AG04450 (cell line): Measurements from ENCODE around the gene TNFRSF1B. TPM values are rescaled to one million over a fixed set of nuclear protein-coding genes. Genes with fewer than 3 reads are reported as not detected.

Source experiments
- CTCF ChIA-PET: fragments of 300-600, 350-600 bp; formaldehyde crosslinking; extraction: SDS; loops from one replicate; lab custom pipeline; 2022; ENCODE audit warnings: antibody characterized with exemption, inconsistent platforms; lab: Charles Lee
- POLR2A ChIA-PET: fragments of 350-600 bp; formaldehyde crosslinking; extraction: SDS; loops from one replicate; lab custom pipeline; 2021; ENCODE audit warnings: antibody characterized with exemption, inconsistent platforms; lab: Yijun Ruan, JAX
- DNase-seq: peaks from one replicate; pipeline ENCODE4 v3.0.0-alpha.2; 2011; ENCODE audit warnings: low read depth, low spot score
- H3K27ac ChIP-seq: one replicate; pipeline ENCODE4 v1.5.1; 2012; ENCODE audit warnings: low read depth, low read length, control low read depth
- H3K27me3 ChIP-seq: one replicate; pipeline ENCODE4 v1.6.0; 2012; ENCODE audit warnings: low read length; ENCODE audit not compliant: control insufficient read depth, insufficient read depth
- H3K4me3 ChIP-seq: 2 replicates; pipeline ENCODE4 v1.5.1; 2011; ENCODE audit warnings: mild to moderate bottlenecking, low read depth, low read length, control low read depth
- H3K9me3 ChIP-seq: 2 replicates; pipeline ENCODE4 v1.5.1; 2012; ENCODE audit warnings: low read length; ENCODE audit not compliant: control insufficient read depth, insufficient read depth
- polyA plus RNA-seq: library from polyadenylated mRNA; depleted of rRNA; stranded (reverse); fragments of >200 nt; gene quantifications from 2 replicates; pipeline ENCODE4 v1.2.3, GENCODE V29; 2011
- TF ChIP-seq, protein P1 (sequence below): IDR thresholded peaks from 2 replicates; pipeline ENCODE4 v1.5.1; 2011; ENCODE audit warnings: low read depth, low read length, control low read depth, inconsistent platforms

Gene TNFRSF1B
- polyA plus RNA-seq, 1 experiment, result 5.9 TPM

- POLR2A ChIA-PET, result interaction anchor here (1.1 to 1.5 kb wide), 2 partner anchors 58 to 275 kb away, joined by 3 to 5 read pairs; no protein-coding TSS in a partner anchor
- Histone ChIP-seq H3K4me3 (no peak overlapping the region), H3K27ac (no peak overlapping the region), H3K27me3 (no peaks in the 10 kb centered on the region), H3K9me3 (no peaks in the 10 kb centered on the region; the same call in 1 of the 2 replicates)
- CTCF ChIA-PET, result interaction anchor here (0.8 to 5.9 kb wide), 7 partner anchors 18 to 149 kb away, joined by 3 to 59 read pairs (median 3); no protein-coding TSS in a partner anchor
- TF ChIP-seq, protein P1, sequence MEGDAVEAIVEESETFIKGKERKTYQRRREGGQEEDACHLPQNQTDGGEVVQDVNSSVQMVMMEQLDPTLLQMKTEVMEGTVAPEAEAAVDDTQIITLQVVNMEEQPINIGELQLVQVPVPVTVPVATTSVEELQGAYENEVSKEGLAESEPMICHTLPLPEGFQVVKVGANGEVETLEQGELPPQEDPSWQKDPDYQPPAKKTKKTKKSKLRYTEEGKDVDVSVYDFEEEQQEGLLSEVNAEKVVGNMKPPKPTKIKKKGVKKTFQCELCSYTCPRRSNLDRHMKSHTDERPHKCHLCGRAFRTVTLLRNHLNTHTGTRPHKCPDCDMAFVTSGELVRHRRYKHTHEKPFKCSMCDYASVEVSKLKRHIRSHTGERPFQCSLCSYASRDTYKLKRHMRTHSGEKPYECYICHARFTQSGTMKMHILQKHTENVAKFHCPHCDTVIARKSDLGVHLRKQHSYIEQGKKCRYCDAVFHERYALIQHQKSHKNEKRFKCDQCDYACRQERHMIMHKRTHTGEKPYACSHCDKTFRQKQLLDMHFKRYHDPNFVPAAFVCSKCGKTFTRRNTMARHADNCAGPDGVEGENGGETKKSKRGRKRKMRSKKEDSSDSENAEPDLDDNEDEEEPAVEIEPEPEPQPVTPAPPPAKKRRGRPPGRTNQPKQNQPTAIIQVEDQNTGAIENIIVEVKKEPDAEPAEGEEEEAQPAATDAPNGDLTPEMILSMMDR, result no peak
- no peak for DNase-seq
Measured at GRCh38 chr1:12183095-12183794, 16.5 kb downstream of the TNFRSF1B start.

DNA sequence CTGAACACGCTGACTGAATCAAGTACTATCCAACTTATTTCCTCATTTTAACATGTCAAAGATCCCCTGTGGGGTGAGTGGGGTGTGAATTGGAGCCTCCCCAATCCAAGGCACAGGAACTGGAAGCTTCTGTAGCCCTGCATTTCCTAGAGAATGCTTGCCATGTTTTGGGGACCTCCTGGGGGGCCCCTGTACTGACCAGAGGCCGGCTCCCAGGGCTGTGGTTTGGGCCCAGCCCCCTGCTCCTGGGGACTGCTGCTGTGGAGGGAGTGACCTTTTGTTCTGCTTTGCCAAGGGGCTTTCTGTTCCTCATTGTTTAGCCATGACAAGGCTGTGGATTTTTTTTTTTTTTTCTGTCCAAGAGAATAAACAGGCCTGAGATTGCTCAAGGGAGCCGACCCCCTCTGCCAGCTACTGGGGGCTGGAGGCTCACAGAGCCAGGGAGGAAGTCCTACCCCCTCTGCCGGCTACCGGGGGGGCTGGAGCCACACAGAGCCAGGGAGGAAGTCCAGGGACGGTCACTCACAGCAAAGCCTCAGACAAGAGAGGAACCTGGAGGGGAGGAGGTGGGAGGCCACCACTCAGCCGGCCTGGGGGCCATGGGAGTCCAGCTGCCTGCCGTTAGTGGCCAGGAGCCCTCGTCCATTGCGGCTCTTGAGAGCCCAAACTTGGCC is 17.4 kb downstream of the TNFRSF1B start:
- peak overlapping the region; percentile 92 for H3K27ac ChIP-seq
- CTCF ChIA-PET, result interaction anchor here (1.2 to 5.9 kb wide), 3 partner anchors 28 to 59 kb away, joined by 3 to 59 read pairs (median 4); no protein-coding TSS in a partner anchor
- no peaks in the 10 kb centered on the region for H3K27me3 ChIP-seq
- DNase-seq, result peak; percentile 66
- POLR2A ChIA-PET, result interaction anchor here (0.7 to 1.5 kb wide), 2 partner anchors 57 to 276 kb away, joined by 4 to 5 read pairs; no protein-coding TSS in a partner anchor
- H3K9me3 ChIP-seq, result no peaks in the 10 kb centered on the region; the same call in 1 of the 2 replicates
- TF ChIP-seq, protein P1, result peak; percentile 44
- H3K4me3 ChIP-seq, result no peak overlapping the region

DNA sequence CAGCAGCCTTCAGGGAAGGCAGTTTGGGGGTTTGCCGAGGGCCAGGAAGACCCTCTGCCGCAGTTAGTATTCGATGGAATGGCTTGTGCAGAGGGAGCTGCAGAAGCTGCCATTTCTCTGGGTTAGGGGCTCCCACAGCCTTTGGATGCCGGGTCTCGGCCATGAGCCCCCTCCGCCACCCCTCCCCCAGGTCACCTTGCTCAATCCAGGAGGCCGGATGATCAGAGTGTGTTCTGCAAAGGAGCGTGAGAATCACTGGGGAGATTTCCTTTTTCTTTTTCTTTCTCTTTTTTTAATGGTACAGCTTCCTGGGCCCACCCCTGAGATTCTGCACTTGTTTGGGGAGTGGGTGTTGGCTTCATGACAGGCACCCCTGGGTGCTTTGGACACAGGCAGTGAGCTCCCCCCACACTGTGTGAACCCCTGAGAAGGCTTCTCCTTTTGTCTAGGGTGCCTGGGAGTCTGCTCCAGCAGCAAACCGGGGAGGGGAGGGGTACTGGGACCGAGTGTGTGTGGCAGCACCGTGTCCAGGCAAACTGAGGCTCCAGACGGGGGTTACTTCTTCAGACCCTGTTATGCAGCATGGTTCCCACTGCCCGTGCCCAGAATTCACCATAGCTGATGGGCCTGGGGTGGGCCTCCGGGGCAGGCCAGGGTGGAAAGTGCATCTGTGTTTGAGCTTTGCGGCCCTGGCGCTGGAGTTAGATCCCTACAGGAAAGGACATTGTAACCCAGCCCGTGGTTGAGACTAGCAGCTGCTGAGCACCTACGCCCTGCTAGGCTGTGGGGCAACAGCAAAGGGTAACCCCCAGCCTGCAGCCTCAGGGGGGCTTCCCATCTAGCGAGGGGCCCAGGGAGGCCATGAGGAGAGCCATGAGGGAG is 18.5 kb downstream of the TNFRSF1B start:
- Histone ChIP-seq H3K27me3 (no peaks in the 10 kb centered on the region), H3K27ac (peak overlapping the region; percentile 2), H3K9me3 (no peaks in the 10 kb centered on the region; the same call in 1 of the 2 replicates), H3K4me3 (no peak overlapping the region)
- TF ChIP-seq, protein P1, result no peak
- POLR2A ChIA-PET, result interaction anchor here (1.4 kb wide), 1 partner anchor 17 kb away, joined by 3 read pairs; no protein-coding TSS in a partner anchor
- no peak for DNase-seq
- CTCF ChIA-PET, result interaction anchor here (1.2 to 5.9 kb wide), 2 partner anchors 29 to 60 kb away, joined by 3 to 59 read pairs; no protein-coding TSS in a partner anchor

DNA sequence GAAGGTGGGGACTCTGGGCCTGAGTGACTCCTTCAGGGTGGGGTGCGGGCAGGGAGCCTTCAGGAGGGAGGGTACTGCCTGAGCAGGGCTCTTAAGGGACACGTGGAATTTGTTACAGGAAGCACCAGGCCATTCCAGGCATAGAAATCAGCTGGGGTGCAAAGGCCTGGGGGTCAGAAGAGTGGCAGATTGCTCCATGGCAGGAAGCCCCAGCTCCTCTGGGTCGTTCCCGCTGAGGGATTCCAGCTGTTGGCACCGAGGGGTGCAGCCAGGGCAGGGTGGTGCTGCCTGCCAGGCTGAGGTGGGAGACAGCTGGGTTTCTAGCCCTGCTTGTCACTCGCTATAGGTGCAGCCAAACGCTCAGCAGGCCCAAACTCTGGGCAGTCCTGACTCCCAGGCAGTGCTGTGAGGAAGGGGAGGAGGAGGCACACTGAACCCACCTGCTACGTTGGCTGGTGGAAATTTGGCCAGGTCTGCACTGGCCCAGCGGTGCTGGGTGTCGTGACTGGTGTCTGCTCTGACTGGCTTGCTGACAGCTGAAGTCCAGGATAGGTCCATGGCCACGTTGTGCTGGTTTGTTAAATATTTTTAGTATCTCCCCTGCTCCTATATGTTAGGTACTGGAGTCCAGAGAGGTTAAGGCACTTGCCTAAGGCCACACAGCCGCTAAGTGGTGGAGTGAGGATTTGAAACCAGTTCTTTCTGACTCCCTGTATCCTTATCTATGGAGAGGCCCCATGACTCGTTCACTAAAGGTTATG is 19.3 kb downstream of the TNFRSF1B start:
- peak overlapping the region; percentile 31 for H3K27ac ChIP-seq
- TF ChIP-seq, protein P1, result no peak
- H3K4me3 ChIP-seq, result no peak overlapping the region
- CTCF ChIA-PET, result interaction anchor here (5.9 kb wide), 1 partner anchor 61 kb away, joined by 59 read pairs; no protein-coding TSS in a partner anchor
- POLR2A ChIA-PET, result interaction anchor here (1.4 kb wide), 1 partner anchor 17 kb away, joined by 3 read pairs; no protein-coding TSS in a partner anchor
- no peaks in the 10 kb centered on the region for H3K27me3 ChIP-seq
- H3K9me3 ChIP-seq, result no peaks in the 10 kb centered on the region; the same call in 1 of the 2 replicates
- DNase-seq, result no peak
